Liver (tissue), 9 donors: ENCODE results near the gene RSRC1. TPM values are rescaled to one million over a fixed set of nuclear protein-coding genes. Genes with fewer than 3 reads are reported as not detected.

Experiments used
- DNase-seq: peaks from one replicate; pipeline ENCODE4 v3.0.0-alpha.2; 2017; ENCODE audit warnings: low spot score
- H3K27ac ChIP-seq, 2 donors: one replicate each; pipeline ENCODE4 v1.7.0; 2013; ENCODE audit warnings: inconsistent platforms in 2 of 2, low read length in 2 of 2, control low read depth in 1 of 2, low read depth in 1 of 2, mild to moderate bottlenecking in 1 of 2
- H3K27me3 ChIP-seq, 4 donors: one replicate each; pipeline versions ENCODE4 v1.6.1 to v1.7.0; 2013; ENCODE audit warnings: low read length in 3 of 4, inconsistent platforms in 1 of 4, mild to moderate bottlenecking in 1 of 4, moderate library complexity in 1 of 4; ENCODE audit not compliant: control insufficient read depth in 4 of 4, insufficient read depth in 4 of 4
- H3K36me3 ChIP-seq, 4 donors: one replicate each; pipeline versions ENCODE4 v1.6.1 to v1.7.0; 2013; ENCODE audit warnings: low read length in 3 of 4, mild to moderate bottlenecking in 3 of 4, low read depth in 1 of 4, moderate library complexity in 1 of 4; ENCODE audit not compliant: control insufficient read depth in 4 of 4, insufficient read depth in 3 of 4
- H3K4me1 ChIP-seq, 4 donors: one replicate each; pipeline versions ENCODE4 v1.6.1 to v1.7.0; 2013; ENCODE audit warnings: low read length in 3 of 4, mild to moderate bottlenecking in 3 of 4, moderate library complexity in 1 of 4; ENCODE audit not compliant: control insufficient read depth in 4 of 4, insufficient read depth in 4 of 4
- H3K4me3 ChIP-seq, 3 donors: one replicate each; pipeline versions ENCODE4 v1.6.1 to v1.7.0; 2013; ENCODE audit warnings: low read length in 3 of 3, control low read depth in 1 of 3, low read depth in 1 of 3, mild to moderate bottlenecking in 1 of 3
- H3K9ac ChIP-seq, 2 donors: one replicate each; pipeline ENCODE4 v1.7.0; 2013; ENCODE audit warnings: low read length in 2 of 2, mild to moderate bottlenecking in 2 of 2, moderate library complexity in 2 of 2, control low read depth in 1 of 2, low read depth in 1 of 2
- H3K9me3 ChIP-seq, 4 donors: one replicate each; pipeline versions ENCODE4 v1.6.1 to v1.7.0; 2013; ENCODE audit warnings: low read length in 3 of 4; ENCODE audit not compliant: control insufficient read depth in 4 of 4
- EGR1 ChIP-seq, 2 donors: IDR thresholded peaks; 2 replicates each; pipeline ENCODE4 v1.6.1; 2016 to 2018; ENCODE audit warnings: antibody characterized with exemption in 2 of 2, low read depth in 2 of 2
- FOXA1 ChIP-seq: IDR thresholded peaks from 2 replicates; pipeline ENCODE4 v1.6.1; 2016; ENCODE audit warnings: antibody characterized with exemption
- GABPA ChIP-seq, 2 donors: IDR thresholded peaks in 1 of 2; conservative IDR thresholded peaks in 1 of 2; 2 replicates each; pipeline ENCODE4 v1.6.1; 2016; ENCODE audit warnings: antibody characterized with exemption in 2 of 2, mild to moderate bottlenecking in 1 of 2, moderate library complexity in 1 of 2
- JUND ChIP-seq, 2 donors: IDR thresholded peaks; 2 replicates each; pipeline ENCODE4 v1.6.1; 2016; ENCODE audit warnings: antibody characterized with exemption in 2 of 2
- NR2F2 ChIP-seq: IDR thresholded peaks from 2 replicates; pipeline ENCODE4 v1.6.1; 2016; ENCODE audit warnings: antibody characterized with exemption
- RAD21 ChIP-seq, 2 donors: IDR thresholded peaks; 2 replicates each; pipeline ENCODE4 v1.6.1; 2016; ENCODE audit warnings: antibody characterized with exemption in 2 of 2, mild to moderate bottlenecking in 2 of 2
- TAF1 ChIP-seq: conservative IDR thresholded peaks from 2 replicates; pipeline ENCODE4 v1.6.1; 2016; ENCODE audit warnings: antibody characterized with exemption, mild to moderate bottlenecking
- YY1 ChIP-seq: IDR thresholded peaks from 2 replicates; pipeline ENCODE4 v1.6.1; 2016; ENCODE audit warnings: antibody characterized with exemption, mild to moderate bottlenecking
- WGBS: extraction: QIAGEN DNeasy Blood & Tissue Kit; methylation state at CpG from one replicate; pipeline ENCODE4 v1.1.7; 2013; 5-methylcytosine and 5-hydroxymethylcytosine counted together
- polyA plus RNA-seq, 2 donors: library from polyadenylated mRNA; stranded (reverse) in 1 of 2; unstranded in 1 of 2; fragments of 200-250 nt in 1 of 2; fragments of >200 nt in 1 of 2; fragmentation: Nextera tagmentation in 1 of 2; extraction: Ambion mirVana in 1 of 2; gene quantifications; one replicate each; pipeline versions ENCODE4 v1.2.1 to v1.2.3, GENCODE V29; 2013 to 2015
- total RNA-seq, 2 donors: library from RNA; depleted of rRNA; stranded (reverse); fragments of >200 nt; gene quantifications; one replicate each; pipeline ENCODE4 v1.2.3, GENCODE V29; 2014
- TF ChIP-seq, protein P1 (sequence below): IDR thresholded peaks from 2 replicates; pipeline ENCODE4 v1.6.1; 2016; ENCODE audit warnings: antibody characterized with exemption
- TF ChIP-seq, protein P2 (sequence below): fragments of 150-350 bp; IDR thresholded peaks from 2 replicates; pipeline ENCODE4 v1.5.1; 2017; ENCODE audit warnings: improper control_type of control experiment, low read depth, low read length; ENCODE audit not compliant: missing input control
- TF ChIP-seq, protein P3 (sequence below): IDR thresholded peaks from 2 replicates; pipeline ENCODE4 v1.6.1; 2016; ENCODE audit warnings: antibody characterized with exemption
- TF ChIP-seq, protein P4 (sequence below): IDR thresholded peaks from 2 replicates; pipeline ENCODE4 v1.6.1; 2016; ENCODE audit warnings: antibody characterized with exemption
- donor health status: healthy.
- donor health status: healthy.
- donor health status: healthy.
- donor health status: healthy.
- donor health status: healthy.

RSRC1 gene
- total and polyA plus RNA-seq, 4 donors: 7.2 to 30.3 (median 20.7) TPM

DNA sequence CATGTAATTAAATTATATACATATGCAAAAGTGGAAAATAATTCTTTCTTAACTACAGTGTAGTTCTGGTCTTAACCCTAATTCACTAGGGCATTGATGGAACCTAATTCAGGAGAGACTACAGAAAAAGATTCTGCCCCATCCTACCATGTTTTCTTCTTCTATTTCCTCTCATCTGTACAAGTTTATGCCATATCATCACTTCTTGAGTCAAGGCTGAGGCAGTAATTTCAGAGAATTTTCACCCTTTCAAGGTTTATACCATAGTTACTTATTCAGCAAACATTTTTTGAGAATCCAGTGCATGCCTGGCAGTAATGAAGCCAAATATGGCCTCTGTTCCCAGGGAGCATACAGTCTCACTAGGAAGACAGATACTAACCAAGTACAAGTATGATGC lies 37.1 kb upstream of the RSRC1 start:
- Histone ChIP-seq H3K9ac (no peak overlapping the region), H3K9me3 (no peaks in the 10 kb centered on the region), H3K4me1 (no peaks in the 10 kb centered on the region), H3K4me3 (no peak overlapping the region), H3K27ac (no peak overlapping the region), H3K27me3 (peaks cover 0 to 5% (median 1%) of the 10 kb centered on the region in 4 donors), H3K36me3 (no peaks in the 10 kb centered on the region)
- TF ChIP-seq, protein P1, sequence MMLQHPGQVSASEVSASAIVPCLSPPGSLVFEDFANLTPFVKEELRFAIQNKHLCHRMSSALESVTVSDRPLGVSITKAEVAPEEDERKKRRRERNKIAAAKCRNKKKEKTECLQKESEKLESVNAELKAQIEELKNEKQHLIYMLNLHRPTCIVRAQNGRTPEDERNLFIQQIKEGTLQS: no peak
- TF ChIP-seq FOXA1: no peak
- no peak for TF ChIP-seq NR2F2
- TF ChIP-seq, protein P2, sequence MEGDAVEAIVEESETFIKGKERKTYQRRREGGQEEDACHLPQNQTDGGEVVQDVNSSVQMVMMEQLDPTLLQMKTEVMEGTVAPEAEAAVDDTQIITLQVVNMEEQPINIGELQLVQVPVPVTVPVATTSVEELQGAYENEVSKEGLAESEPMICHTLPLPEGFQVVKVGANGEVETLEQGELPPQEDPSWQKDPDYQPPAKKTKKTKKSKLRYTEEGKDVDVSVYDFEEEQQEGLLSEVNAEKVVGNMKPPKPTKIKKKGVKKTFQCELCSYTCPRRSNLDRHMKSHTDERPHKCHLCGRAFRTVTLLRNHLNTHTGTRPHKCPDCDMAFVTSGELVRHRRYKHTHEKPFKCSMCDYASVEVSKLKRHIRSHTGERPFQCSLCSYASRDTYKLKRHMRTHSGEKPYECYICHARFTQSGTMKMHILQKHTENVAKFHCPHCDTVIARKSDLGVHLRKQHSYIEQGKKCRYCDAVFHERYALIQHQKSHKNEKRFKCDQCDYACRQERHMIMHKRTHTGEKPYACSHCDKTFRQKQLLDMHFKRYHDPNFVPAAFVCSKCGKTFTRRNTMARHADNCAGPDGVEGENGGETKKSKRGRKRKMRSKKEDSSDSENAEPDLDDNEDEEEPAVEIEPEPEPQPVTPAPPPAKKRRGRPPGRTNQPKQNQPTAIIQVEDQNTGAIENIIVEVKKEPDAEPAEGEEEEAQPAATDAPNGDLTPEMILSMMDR: no peak
- TF ChIP-seq GABPA (IDR thresholded peaks at IDR 0.05 in 1 of 2, conservative IDR thresholded peaks at IDR 0.05 in 1 of 2): no peak
- no peak for TF ChIP-seq EGR1 (IDR thresholded peaks at IDR 0.05; ENCODE audit: low read depth in 2 of 2)
- no peak for TF ChIP-seq YY1
- no peak for DNase-seq

DNA sequence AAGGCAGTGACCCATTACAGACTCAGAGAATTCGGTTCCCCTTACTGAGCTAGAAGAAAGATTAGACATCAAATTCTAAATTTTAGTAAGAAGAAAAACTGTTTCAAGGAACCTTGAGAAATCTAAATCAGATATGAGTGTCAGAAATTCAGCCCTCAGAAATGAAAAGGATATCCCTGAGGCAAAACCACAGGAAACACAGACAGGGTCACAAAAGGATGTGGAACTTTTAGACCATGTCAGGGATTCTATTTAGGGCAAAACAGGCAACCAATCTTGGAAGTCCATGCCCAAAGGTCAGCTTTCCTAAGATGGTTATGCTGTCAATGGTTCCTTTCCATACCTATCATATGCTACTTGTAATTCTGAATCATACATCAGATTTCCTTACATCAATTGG lies 35.3 kb upstream of the RSRC1 start:
- Histone ChIP-seq H3K9ac (no peak overlapping the region), H3K27ac (no peak overlapping the region), H3K9me3 (no peaks in the 10 kb centered on the region), H3K27me3 (peaks cover 0 to 5% (median 0%) of the 10 kb centered on the region in 4 donors), H3K4me1 (no peaks in the 10 kb centered on the region), H3K36me3 (no peaks in the 10 kb centered on the region), H3K4me3 (no peak overlapping the region)
- TF ChIP-seq TAF1: no peak
- WGBS: 46% methylated on average over 1 of the region's 1 CpG
- no peak for DNase-seq

DNA sequence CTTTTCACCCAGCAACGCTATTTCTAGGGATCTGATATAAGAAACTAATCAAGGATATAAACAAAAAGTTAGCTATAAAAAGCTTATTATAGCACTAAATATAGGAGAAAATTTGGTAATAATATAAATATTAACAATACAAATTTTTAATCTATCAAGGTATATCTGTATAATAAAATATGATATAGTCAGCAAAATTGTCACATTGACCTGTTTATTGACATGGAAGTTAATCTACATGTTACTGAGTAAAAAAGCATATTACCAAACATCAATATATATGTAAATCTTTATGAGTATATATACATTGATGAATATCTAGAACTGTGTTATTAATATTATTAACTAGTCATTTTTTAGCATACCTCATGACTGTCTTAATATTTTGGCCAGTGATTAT lies 30.3 kb upstream of the RSRC1 start:
- no peaks in the 10 kb centered on the region for H3K36me3 ChIP-seq
- no peak for DNase-seq
- H3K27ac ChIP-seq: no peak overlapping the region
- 79% methylated on average over 1 of the region's 1 CpG for WGBS
- H3K9me3 ChIP-seq: no peaks in the 10 kb centered on the region
- H3K4me1 ChIP-seq: no peaks in the 10 kb centered on the region
- peaks cover 0 to 4% (median 1%) of the 10 kb centered on the region in 4 donors for H3K27me3 ChIP-seq
- TF ChIP-seq EGR1 (IDR thresholded peaks at IDR 0.05; ENCODE audit: low read depth in 2 of 2) (no peak), GABPA (IDR thresholded peaks at IDR 0.05 in 1 of 2, conservative IDR thresholded peaks at IDR 0.05 in 1 of 2) (no peak), RAD21 (IDR thresholded peaks at IDR 0.05) (no peak), JUND (IDR thresholded peaks at IDR 0.05) (no peak), FOXA1 (no peak)
- TF ChIP-seq, protein P3, sequence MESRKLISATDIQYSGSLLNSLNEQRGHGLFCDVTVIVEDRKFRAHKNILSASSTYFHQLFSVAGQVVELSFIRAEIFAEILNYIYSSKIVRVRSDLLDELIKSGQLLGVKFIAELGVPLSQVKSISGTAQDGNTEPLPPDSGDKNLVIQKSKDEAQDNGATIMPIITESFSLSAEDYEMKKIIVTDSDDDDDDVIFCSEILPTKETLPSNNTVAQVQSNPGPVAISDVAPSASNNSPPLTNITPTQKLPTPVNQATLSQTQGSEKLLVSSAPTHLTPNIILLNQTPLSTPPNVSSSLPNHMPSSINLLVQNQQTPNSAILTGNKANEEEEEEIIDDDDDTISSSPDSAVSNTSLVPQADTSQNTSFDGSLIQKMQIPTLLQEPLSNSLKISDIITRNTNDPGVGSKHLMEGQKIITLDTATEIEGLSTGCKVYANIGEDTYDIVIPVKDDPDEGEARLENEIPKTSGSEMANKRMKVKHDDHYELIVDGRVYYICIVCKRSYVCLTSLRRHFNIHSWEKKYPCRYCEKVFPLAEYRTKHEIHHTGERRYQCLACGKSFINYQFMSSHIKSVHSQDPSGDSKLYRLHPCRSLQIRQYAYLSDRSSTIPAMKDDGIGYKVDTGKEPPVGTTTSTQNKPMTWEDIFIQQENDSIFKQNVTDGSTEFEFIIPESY: no peak
- TF ChIP-seq, protein P4, sequence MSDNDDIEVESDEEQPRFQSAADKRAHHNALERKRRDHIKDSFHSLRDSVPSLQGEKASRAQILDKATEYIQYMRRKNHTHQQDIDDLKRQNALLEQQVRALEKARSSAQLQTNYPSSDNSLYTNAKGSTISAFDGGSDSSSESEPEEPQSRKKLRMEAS: no peak
- no peak overlapping the region for H3K4me3 ChIP-seq
- no peak overlapping the region for H3K9ac ChIP-seq
